Activated CD8-positive, alpha-beta memory T cell treated with anti-CD3 and anti-CD28 coated beads, Interleukin-2, amount 10 ng/mL, durations not matched to agents 7 days and 5 days (primary cell): ENCODE measurements around the gene DYRK2. TPM values are rescaled to one million over a fixed set of nuclear protein-coding genes. Genes with fewer than 3 reads are reported as not detected.

Experiments used
- ATAC-seq: fragments of 150-1000 bp; cut with Tn5 transposase; one replicate; pipeline ENCODE4 v1.10.0; 2021; ENCODE audit warnings: moderate library complexity
- CTCF ChIA-PET: fragments of 350-600 bp; sonication (Branson Sonifier 250); formaldehyde crosslinking; loops from one replicate; lab custom pipeline; 2021; ENCODE audit warnings: antibody characterized with exemption; lab: Charles Lee
- DNase-seq: peaks from one replicate; pipeline ENCODE4 v3.0.0-alpha.2; 2020
- H3K27ac Mint-ChIP-seq: one replicate; pipeline ENCODE4 v1.8.0; 2021; ENCODE audit warnings: mild to moderate bottlenecking, mixed read lengths
- H3K27me3 Mint-ChIP-seq: one replicate; pipeline ENCODE4 v1.8.0; 2021; ENCODE audit warnings: mixed read lengths
- H3K36me3 Mint-ChIP-seq: one replicate; pipeline ENCODE4 v1.8.0; 2021; ENCODE audit warnings: mild to moderate bottlenecking, mixed read lengths
- H3K4me1 Mint-ChIP-seq: one replicate; pipeline ENCODE4 v1.8.0; 2021; ENCODE audit warnings: mixed read lengths
- H3K4me3 Mint-ChIP-seq: one replicate; pipeline ENCODE4 v1.8.0; 2021; ENCODE audit warnings: mild to moderate bottlenecking, moderate library complexity, mixed read lengths
- H3K9me3 Mint-ChIP-seq: one replicate; pipeline ENCODE4 v1.8.0; 2022; ENCODE audit warnings: low read depth, mixed read lengths
- total RNA-seq, 2 experiments: library from RNA; stranded (reverse); gene quantifications; one replicate each; pipeline ENCODE4 v1.2.3, GENCODE V29; 2021

DYRK2 gene
- total RNA-seq, 2 experiments from 2014 or later, result 27.7 to 46.6 TPM

DNA sequence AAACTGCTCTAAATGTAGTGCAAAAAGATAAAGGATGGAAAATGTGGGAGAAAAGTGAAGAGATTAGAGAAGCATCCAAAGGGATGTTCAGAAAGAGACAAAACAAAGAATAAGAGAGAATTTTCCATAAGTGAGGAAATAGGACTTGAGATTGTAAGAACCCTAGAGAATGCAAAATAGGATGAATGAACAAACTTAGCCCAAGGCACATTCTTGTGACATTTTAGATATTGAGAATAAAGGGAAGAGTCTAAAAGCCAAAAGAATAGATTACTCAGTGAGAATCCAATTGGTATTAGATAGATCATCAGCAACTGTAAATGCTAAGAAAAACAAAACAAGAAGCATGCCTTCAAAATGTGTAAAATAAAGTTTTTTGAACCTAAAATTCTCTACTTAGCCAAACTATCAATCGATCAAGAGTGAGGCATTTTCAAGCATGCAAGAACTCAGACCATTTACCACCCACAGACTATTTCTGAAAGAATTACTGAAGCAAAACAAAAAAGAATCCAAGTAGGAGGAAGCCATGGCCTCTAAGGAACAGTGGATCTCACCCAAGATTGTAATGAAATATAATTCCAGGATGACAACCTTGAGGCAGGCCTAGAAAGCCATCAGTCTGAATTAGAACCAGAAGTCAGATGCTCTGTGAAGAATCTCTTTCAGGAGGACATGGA, 33.5 kb downstream of the DYRK2 start:
- DNase-seq (no peak), ATAC-seq (no peak)
- H3K9me3 Mint-ChIP-seq, result no peaks in the 10 kb centered on the region
- no peak overlapping the region for H3K27ac Mint-ChIP-seq
- peaks cover 5% of the 10 kb centered on the region for H3K36me3 Mint-ChIP-seq
- no peak overlapping the region for H3K4me3 Mint-ChIP-seq
- H3K4me1 Mint-ChIP-seq, result peaks cover 7% of the 10 kb centered on the region
- CTCF ChIA-PET, result no interaction called here
- peaks cover 2% of the 10 kb centered on the region for H3K27me3 Mint-ChIP-seq

- H3K27ac Mint-ChIP-seq, result no peak overlapping the region
- DNase-seq (no peak), ATAC-seq (no peak)
- H3K27me3 Mint-ChIP-seq, result peaks cover 5% of the 10 kb centered on the region
- CTCF ChIA-PET, result no interaction called here
- peaks cover 10% of the 10 kb centered on the region for H3K4me1 Mint-ChIP-seq
- H3K9me3 Mint-ChIP-seq, result no peaks in the 10 kb centered on the region
- H3K36me3 Mint-ChIP-seq, result peaks cover 10% of the 10 kb centered on the region
- no peak overlapping the region for H3K4me3 Mint-ChIP-seq
Observed at GRCh38 chr12:67689385-67689784, 40.8 kb downstream of the DYRK2 start.

GRCh38 chr12:67690656-67691055, 42.1 kb downstream of the DYRK2 start:
- H3K4me3 Mint-ChIP-seq, result no peak overlapping the region
- ATAC-seq, result no peak
- peaks cover 16% of the 10 kb centered on the region for H3K27me3 Mint-ChIP-seq
- CTCF ChIA-PET, result no interaction called here
- peaks cover 14% of the 10 kb centered on the region for H3K4me1 Mint-ChIP-seq
- no peak for DNase-seq
- H3K27ac Mint-ChIP-seq, result no peak overlapping the region
- H3K9me3 Mint-ChIP-seq, result no peaks in the 10 kb centered on the region
- H3K36me3 Mint-ChIP-seq, result peaks cover 12% of the 10 kb centered on the region

- H3K9me3 Mint-ChIP-seq, result no peaks in the 10 kb centered on the region
- no peak for ATAC-seq
- peaks cover 14% of the 10 kb centered on the region for H3K4me1 Mint-ChIP-seq
- CTCF ChIA-PET, result no interaction called here
- H3K4me3 Mint-ChIP-seq, result no peak overlapping the region
- no peak for DNase-seq
- H3K27me3 Mint-ChIP-seq, result peaks cover 20% of the 10 kb centered on the region
- peaks cover 12% of the 10 kb centered on the region for H3K36me3 Mint-ChIP-seq
- H3K27ac Mint-ChIP-seq, result no peak overlapping the region
Observed at GRCh38 chr12:67691220-67691619, 42.7 kb downstream of the DYRK2 start.

GRCh38 chr12:67692135-67692534, 43.6 kb downstream of the DYRK2 start:
- Mint-ChIP-seq H3K27ac (no peak overlapping the region), H3K9me3 (no peaks in the 10 kb centered on the region), H3K4me1 (peaks cover 16% of the 10 kb centered on the region), H3K27me3 (peaks cover 29% of the 10 kb centered on the region), H3K4me3 (no peak overlapping the region), H3K36me3 (peaks cover 12% of the 10 kb centered on the region)
- DNase-seq (no peak), ATAC-seq (peak; percentile 30)
- CTCF ChIA-PET, result no interaction called here

DNA sequence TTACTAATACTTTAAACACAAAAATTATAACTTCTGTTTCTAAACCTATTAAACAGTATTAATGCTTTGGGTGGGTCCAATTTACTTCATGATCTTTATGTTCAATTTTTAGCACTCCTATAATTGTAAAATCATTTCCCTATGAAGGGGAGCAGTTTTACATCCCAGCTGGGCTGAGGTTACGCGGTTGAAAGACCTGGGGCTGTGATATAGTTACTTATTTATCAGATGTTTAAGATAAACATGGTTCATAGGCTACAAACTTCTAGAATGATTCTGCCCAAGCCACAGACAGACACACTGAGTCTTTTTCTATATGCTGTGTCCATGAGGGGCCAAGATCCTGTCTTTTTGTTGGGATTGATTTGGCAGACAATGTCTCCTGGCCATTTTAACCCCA, 44.4 kb downstream of the DYRK2 start:
- H3K4me3 Mint-ChIP-seq, result no peak overlapping the region
- ATAC-seq (no peak), DNase-seq (no peak)
- H3K9me3 Mint-ChIP-seq, result no peaks in the 10 kb centered on the region
- H3K36me3 Mint-ChIP-seq, result peaks cover 12% of the 10 kb centered on the region
- peaks cover 34% of the 10 kb centered on the region for H3K27me3 Mint-ChIP-seq
- peaks cover 24% of the 10 kb centered on the region for H3K4me1 Mint-ChIP-seq
- CTCF ChIA-PET, result no interaction called here
- no peak overlapping the region for H3K27ac Mint-ChIP-seq

DNA sequence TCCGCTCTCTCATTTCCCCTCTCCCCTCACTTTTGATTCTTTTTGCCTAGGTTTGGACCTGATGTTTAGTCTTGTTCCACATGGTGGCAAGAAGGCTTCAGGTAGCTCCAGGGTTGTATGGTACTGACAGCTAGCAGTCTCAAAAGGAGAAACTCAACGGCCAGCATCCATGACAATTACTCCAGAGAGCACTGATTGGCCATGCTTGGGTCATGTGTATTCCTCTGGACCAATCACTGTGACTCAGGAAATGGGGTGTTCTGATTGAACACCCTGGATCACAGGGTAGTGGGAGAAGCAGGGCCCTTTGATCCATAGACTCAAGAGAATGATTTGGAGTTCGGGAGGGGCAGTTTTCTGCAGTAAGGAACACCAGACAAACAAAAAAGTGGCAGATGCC, 45.3 kb downstream of the DYRK2 start:
- DNase-seq, result no peak
- Mint-ChIP-seq H3K4me3 (no peak overlapping the region), H3K9me3 (no peaks in the 10 kb centered on the region), H3K27me3 (peaks cover 35% of the 10 kb centered on the region), H3K36me3 (peaks cover 11% of the 10 kb centered on the region), H3K27ac (no peak overlapping the region), H3K4me1 (peaks cover 33% of the 10 kb centered on the region)
- ATAC-seq, result no peak
- CTCF ChIA-PET, result no interaction called here

DNA sequence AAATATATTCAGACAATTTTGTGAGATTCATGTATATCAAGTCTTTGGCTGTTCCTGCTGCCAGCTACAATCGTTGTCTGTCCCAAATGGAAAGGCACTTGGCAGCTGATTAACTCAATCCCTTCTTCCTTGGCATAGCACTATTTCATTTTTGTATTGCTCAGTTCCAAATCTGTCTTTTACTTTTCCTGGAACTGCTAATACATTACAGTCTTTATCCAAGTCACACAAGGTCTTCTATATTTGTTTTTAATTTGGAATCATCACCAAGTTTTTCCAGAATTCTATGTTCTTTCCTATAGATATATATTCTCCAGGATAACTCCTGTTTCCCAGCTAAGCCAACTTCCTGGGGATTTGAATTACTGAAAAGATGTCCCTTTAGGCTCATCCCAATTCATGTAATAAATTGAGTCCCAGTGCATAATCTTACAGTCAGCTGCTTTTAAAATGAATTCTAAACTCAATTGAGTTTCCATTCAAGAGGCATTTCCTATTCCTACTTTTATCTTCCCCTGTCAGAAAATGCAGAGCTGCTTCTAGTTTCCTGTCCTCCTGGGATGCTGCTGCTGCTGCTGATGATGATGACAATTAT, 45.9 kb downstream of the DYRK2 start:
- H3K4me1 Mint-ChIP-seq, result peaks cover 38% of the 10 kb centered on the region
- peaks cover 38% of the 10 kb centered on the region for H3K27me3 Mint-ChIP-seq
- no peak for ATAC-seq
- CTCF ChIA-PET, result interaction anchor here (1.1 kb wide), 1 partner anchor 346 kb away, joined by 3 read pairs; no protein-coding TSS in a partner anchor
- peaks cover 11% of the 10 kb centered on the region for H3K36me3 Mint-ChIP-seq
- no peak overlapping the region for H3K4me3 Mint-ChIP-seq
- H3K27ac Mint-ChIP-seq, result no peak overlapping the region
- no peak for DNase-seq
- H3K9me3 Mint-ChIP-seq, result no peaks in the 10 kb centered on the region

GRCh38 chr12:67695974-67696373, 47.4 kb downstream of the DYRK2 start:
- DNase-seq (no peak), ATAC-seq (no peak)
- H3K27me3 Mint-ChIP-seq, result peaks cover 52% of the 10 kb centered on the region
- no peak overlapping the region for H3K4me3 Mint-ChIP-seq
- H3K4me1 Mint-ChIP-seq, result peaks cover 45% of the 10 kb centered on the region
- peaks cover 11% of the 10 kb centered on the region for H3K36me3 Mint-ChIP-seq
- no peak overlapping the region for H3K27ac Mint-ChIP-seq
- CTCF ChIA-PET, result no interaction called here
- H3K9me3 Mint-ChIP-seq, result no peaks in the 10 kb centered on the region

GRCh38 chr12:67697443-67697842, 48.9 kb downstream of the DYRK2 start:
- CTCF ChIA-PET, result no interaction called here
- Mint-ChIP-seq H3K4me3 (no peak overlapping the region), H3K27me3 (peaks cover 64% of the 10 kb centered on the region), H3K9me3 (no peaks in the 10 kb centered on the region), H3K36me3 (peaks cover 5% of the 10 kb centered on the region), H3K27ac (no peak overlapping the region), H3K4me1 (peaks cover 37% of the 10 kb centered on the region)
- no peak for DNase-seq
- ATAC-seq, result no peak

DNA sequence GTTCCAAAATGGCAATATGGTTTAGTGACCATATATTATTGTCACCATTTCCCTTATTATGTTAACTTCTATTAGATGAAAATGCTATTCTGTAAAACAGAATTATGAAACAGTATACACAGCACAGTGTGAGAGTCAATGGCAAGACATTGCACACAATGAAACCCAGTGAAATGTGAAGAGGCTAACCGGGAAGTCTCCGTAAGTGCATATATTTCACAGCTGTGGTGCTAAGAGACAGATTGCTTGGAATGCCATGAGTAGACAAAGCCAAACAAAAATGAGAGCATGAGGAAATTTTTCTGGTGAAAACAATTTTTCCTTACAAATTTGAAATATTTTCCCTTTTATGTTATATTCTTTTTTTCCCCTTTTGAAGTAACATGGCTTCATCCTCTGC, 49.4 kb downstream of the DYRK2 start:
- no peaks in the 10 kb centered on the region for H3K9me3 Mint-ChIP-seq
- peaks cover 65% of the 10 kb centered on the region for H3K27me3 Mint-ChIP-seq
- H3K27ac Mint-ChIP-seq, result no peak overlapping the region
- peaks cover 36% of the 10 kb centered on the region for H3K4me1 Mint-ChIP-seq
- CTCF ChIA-PET, result no interaction called here
- DNase-seq (no peak), ATAC-seq (no peak)
- peaks cover 5% of the 10 kb centered on the region for H3K36me3 Mint-ChIP-seq
- H3K4me3 Mint-ChIP-seq, result no peak overlapping the region

- DNase-seq (peak; percentile 76), ATAC-seq (peak; percentile 92)
- H3K27ac Mint-ChIP-seq, result peak overlapping the region; percentile 51
- H3K4me3 Mint-ChIP-seq, result peak overlapping the region; percentile 58
- H3K27me3 Mint-ChIP-seq, result peaks cover 72% of the 10 kb centered on the region
- CTCF ChIA-PET, result no interaction called here
- peaks cover 35% of the 10 kb centered on the region for H3K4me1 Mint-ChIP-seq
- no peaks in the 10 kb centered on the region for H3K9me3 Mint-ChIP-seq
- H3K36me3 Mint-ChIP-seq, result peaks cover 2% of the 10 kb centered on the region
Observed at GRCh38 chr12:67698672-67699581, 50.4 kb downstream of the DYRK2 start.

- Mint-ChIP-seq H3K4me3 (no peak overlapping the region), H3K4me1 (peaks cover 31% of the 10 kb centered on the region), H3K9me3 (no peaks in the 10 kb centered on the region), H3K36me3 (no peaks in the 10 kb centered on the region), H3K27me3 (peaks cover 76% of the 10 kb centered on the region), H3K27ac (no peak overlapping the region)
- CTCF ChIA-PET, result no interaction called here
- no peak for DNase-seq
- no peak for ATAC-seq
Observed at GRCh38 chr12:67701121-67701520, 52.6 kb downstream of the DYRK2 start.
